H9 (cell line): ENCODE data around the gene MACC1. TPM values are rescaled to one million over a fixed set of nuclear protein-coding genes. Genes with fewer than 3 reads are reported as not detected.
A peak's percentile ranks its signal among the peaks of the same experiment; 100 is the strongest.

Source experiments
- DNase-seq: peaks from one replicate; pipeline ENCODE4 v3.0.0-alpha.2; 2017
- H2AFZ ChIP-seq: one replicate; pipeline ENCODE4 v1.6.1; 2013; ENCODE audit warnings: mild to moderate bottlenecking, low read length, control low read depth, moderate library complexity
- H2AK5ac ChIP-seq: 2 replicates; pipeline ENCODE4 v1.6.1; 2013; ENCODE audit warnings: low read length, control low read depth, mixed read lengths; ENCODE audit not compliant: insufficient read length
- H2BK120ac ChIP-seq: one replicate; pipeline ENCODE4 v1.6.1; 2013; ENCODE audit warnings: low read depth, mild to moderate bottlenecking, low read length, control low read depth, inconsistent platforms; ENCODE audit not compliant: poor library complexity, severe bottlenecking
- H2BK12ac ChIP-seq: 2 replicates; pipeline ENCODE4 v1.6.1; 2013; ENCODE audit warnings: low read length, control low read depth, mixed read lengths, low read depth; ENCODE audit not compliant: insufficient read length
- H2BK15ac ChIP-seq: 2 replicates; pipeline ENCODE4 v1.6.1; 2013; ENCODE audit warnings: low read depth, low read length, control low read depth
- H2BK20ac ChIP-seq: one replicate; pipeline ENCODE4 v1.6.1; 2013; ENCODE audit warnings: low read depth, mild to moderate bottlenecking, low read length, control low read depth, inconsistent platforms; ENCODE audit not compliant: poor library complexity, severe bottlenecking
- H2BK5ac ChIP-seq: 2 replicates; pipeline ENCODE4 v1.6.1; 2013; ENCODE audit warnings: low read length, control low read depth, mixed read lengths; ENCODE audit not compliant: insufficient read length
- H3K14ac ChIP-seq: 2 replicates; pipeline ENCODE4 v1.6.1; 2013; ENCODE audit warnings: low read length, control low read depth; ENCODE audit not compliant: insufficient read depth
- H3K18ac ChIP-seq: 2 replicates; pipeline ENCODE4 v1.6.1; 2013; ENCODE audit warnings: low read depth, mild to moderate bottlenecking, mixed read lengths, low read length, control low read depth; ENCODE audit not compliant: insufficient read length
- H3K23ac ChIP-seq: 2 replicates; pipeline ENCODE4 v1.6.1; 2013; ENCODE audit warnings: low read length, control low read depth, mixed read lengths, low read depth; ENCODE audit not compliant: insufficient read length
- H3K23me2 ChIP-seq: 2 replicates; pipeline ENCODE4 v1.6.1; 2013; ENCODE audit warnings: low read depth, mild to moderate bottlenecking, mixed read lengths, low read length, control low read depth; ENCODE audit not compliant: insufficient read length, poor library complexity, severe bottlenecking
- H3K27ac ChIP-seq: 2 replicates; pipeline ENCODE4 v1.5.1; 2013; ENCODE audit warnings: low read length, control low read depth, mixed read lengths, low read depth; ENCODE audit not compliant: insufficient read length
- H3K27me3 ChIP-seq: 2 replicates; pipeline ENCODE4 v1.6.1; 2013; ENCODE audit warnings: low read length, control low read depth, inconsistent platforms; ENCODE audit not compliant: insufficient read depth
- H3K4ac ChIP-seq: 2 replicates; pipeline ENCODE4 v1.6.1; 2013; ENCODE audit warnings: low read depth, mild to moderate bottlenecking, control low read depth, inconsistent platforms, low read length, moderate library complexity
- H3K4me1 ChIP-seq: 2 replicates; pipeline ENCODE4 v1.6.1; 2013; ENCODE audit warnings: low read length, control low read depth, inconsistent platforms; ENCODE audit not compliant: insufficient read depth
- H3K4me2 ChIP-seq: 2 replicates; pipeline ENCODE4 v1.6.1; 2013; ENCODE audit warnings: low read length, control low read depth, mixed read lengths; ENCODE audit not compliant: insufficient read length, insufficient read depth
- H3K56ac ChIP-seq: 2 replicates; pipeline ENCODE4 v1.6.1; 2013; ENCODE audit warnings: low read depth, mild to moderate bottlenecking, mixed read lengths, low read length, control low read depth; ENCODE audit not compliant: insufficient read length
- H3K79me1 ChIP-seq: 2 replicates; pipeline ENCODE4 v1.6.1; 2013; ENCODE audit warnings: low read depth, mild to moderate bottlenecking, moderate library complexity, low read length, control low read depth, inconsistent platforms; ENCODE audit not compliant: insufficient read depth, poor library complexity, severe bottlenecking
- H3K79me2 ChIP-seq: 2 replicates; pipeline ENCODE4 v1.6.1; 2013; ENCODE audit warnings: low read length, control low read depth, inconsistent platforms; ENCODE audit not compliant: insufficient read depth
- H3K9ac ChIP-seq: 2 replicates; pipeline ENCODE4 v1.6.1; 2013; ENCODE audit warnings: low read length, control low read depth, mixed read lengths; ENCODE audit not compliant: insufficient read length; ENCODE audit errors: extremely low read depth
- H3K9me3 ChIP-seq: one replicate; pipeline ENCODE4 v1.6.1; 2013; ENCODE audit warnings: low read depth, low read length, inconsistent platforms; ENCODE audit not compliant: control insufficient read depth
- H3T11ph ChIP-seq: one replicate; pipeline ENCODE4 v1.6.1; 2013; ENCODE audit warnings: mild to moderate bottlenecking, low read length, control low read depth, inconsistent platforms
- H4K20me1 ChIP-seq: one replicate; pipeline ENCODE4 v1.6.1; 2013; ENCODE audit not compliant: control insufficient read depth, insufficient read length, insufficient read depth
- H4K5ac ChIP-seq: 2 replicates; pipeline ENCODE4 v1.6.1; 2013; ENCODE audit warnings: low read depth, mild to moderate bottlenecking, mixed read lengths, low read length, control low read depth; ENCODE audit not compliant: insufficient read length
- H4K8ac ChIP-seq: replicated peaks from 2 replicates; pipeline ENCODE4 v1.6.1; 2013; ENCODE audit warnings: low read length, control low read depth, mixed read lengths, low read depth; ENCODE audit not compliant: insufficient read length
- H4K91ac ChIP-seq: 2 replicates; pipeline ENCODE4 v1.6.1; 2013; ENCODE audit warnings: low read depth, mild to moderate bottlenecking, moderate library complexity, mixed read lengths, low read length, control low read depth; ENCODE audit not compliant: insufficient read length
- H3K27ac Mint-ChIP-seq, 3 experiments: 2 replicates in 2 of 3; 3 replicates in 1 of 3; pipeline ENCODE4 v1.8.0; 2020 to 2021; ENCODE audit warnings: mixed read lengths in 3 of 3, mild to moderate bottlenecking in 1 of 3, moderate library complexity in 1 of 3
- H3K27me3 Mint-ChIP-seq: 2 replicates; pipeline ENCODE4 v1.8.0; 2021; ENCODE audit warnings: low read depth, mild to moderate bottlenecking, moderate library complexity, mixed read lengths
- H3K36me3 Mint-ChIP-seq, 3 experiments: 2 replicates in 2 of 3; 3 replicates in 1 of 3; pipeline ENCODE4 v1.8.0; 2020 to 2021; ENCODE audit warnings: low read depth in 3 of 3, mixed read lengths in 3 of 3; ENCODE audit not compliant: insufficient read depth in 1 of 3
- H3K4me1 Mint-ChIP-seq, 2 experiments: 2 replicates each; pipeline ENCODE4 v1.8.0; 2020; ENCODE audit warnings: mixed read lengths in 2 of 2
- H3K4me3 Mint-ChIP-seq, 2 experiments: 2 replicates in 1 of 2; 3 replicates in 1 of 2; pipeline ENCODE4 v1.8.0; 2020 to 2021; ENCODE audit warnings: mild to moderate bottlenecking in 2 of 2, mixed read lengths in 2 of 2, moderate library complexity in 1 of 2
- H3K9me3 Mint-ChIP-seq, 2 experiments: 2 replicates in 1 of 2; 3 replicates in 1 of 2; pipeline ENCODE4 v1.8.0; 2020; ENCODE audit warnings: mild to moderate bottlenecking in 2 of 2, mixed read lengths in 2 of 2, moderate library complexity in 1 of 2
- CTCF ChIP-seq: fragments of 200-600 bp; sonication (generic); conservative IDR thresholded peaks from 3 replicates; pipeline ENCODE4 v1.8.0; 2021; ENCODE audit warnings: antibody characterized with exemption, mild to moderate bottlenecking
- WGBS: extraction: QIAGEN DNeasy Blood & Tissue Kit; methylation state at CpG from one replicate; pipeline ENCODE4 v1.1.7; 2013; ENCODE audit warnings: missing lambda C conversion rate, low lambda C conversion rate, mixed read lengths; ENCODE audit not compliant: insufficient read length; ENCODE audit errors: extremely low coverage; 5-methylcytosine and 5-hydroxymethylcytosine counted together
- total RNA-seq: library from RNA; stranded (reverse); gene quantifications from 2 replicates; pipeline ENCODE4 v1.2.1, GENCODE V29; 2021

The MACC1 gene
- total RNA-seq, 1 experiment from 2014 or later, result 11.0 TPM

GRCh38 chr7:20260223-20260622 is 43.0 kb upstream of the MACC1 start:
- Histone ChIP-seq H3K23ac (no peak overlapping the region), H3K4me2 (no peak overlapping the region), H3K27me3 (no peaks in the 10 kb centered on the region), H3T11ph (no peak overlapping the region), H3K23me2 (no peaks in the 10 kb centered on the region), H2BK15ac (no peak overlapping the region), H3K27ac (no peak overlapping the region), H3K14ac (no peak overlapping the region; the same call in 1 of the 2 replicates), H2BK20ac (no peak overlapping the region), H3K79me2 (no peaks in the 10 kb centered on the region), H2BK12ac (no peak overlapping the region), H2AFZ (peak overlapping the region; percentile 40), H3K4me1 (no peaks in the 10 kb centered on the region; the same call in 1 of the 2 replicates), H2BK120ac (no peak overlapping the region), H4K8ac (no peak overlapping the region), H3K9me3 (no peaks in the 10 kb centered on the region), H4K20me1 (no peaks in the 10 kb centered on the region), H3K56ac (no peak overlapping the region), H3K4ac (no peak overlapping the region), H3K79me1 (no peaks in the 10 kb centered on the region), H2BK5ac (no peak overlapping the region), H2AK5ac (no peak overlapping the region), H3K9ac (no peak overlapping the region), H4K91ac (no peak overlapping the region), H4K5ac (no peak overlapping the region), H3K18ac (no peak overlapping the region)
- no peak for TF ChIP-seq CTCF
- Mint-ChIP-seq H3K27me3 (no peaks in the 10 kb centered on the region), H3K9me3 (no peaks in the 10 kb centered on the region), H3K27ac (no peak overlapping the region), H3K4me1 (peaks cover 14 to 15% of the 10 kb centered on the region in 2 experiments), H3K36me3 (no peaks in the 10 kb centered on the region), H3K4me3 (no peak overlapping the region)
- DNase-seq, result no peak
- whole genome bisulfite sequencing, result no CpG with 5 or more reads among the region's 1 CpG
